ENCODE measurements around the gene TAS2R42. TPM values are rescaled to one million over a fixed set of nuclear protein-coding genes. Genes with fewer than 3 reads are reported as not detected.

Gene TAS2R42
- polyA plus RNA-seq, 2 of the 4 experiments (the other 2 are of a cell fraction) = not detected

- WGBS (ENCODE audit: missing lambda C conversion rate) = 41% methylated on average over 2 of the region's 2 CpGs
- ATAC-seq (no peak), DNase-seq (ENCODE audit: low read depth in 1 of 2, low spot score in 1 of 2) (no peak), FAIRE-seq (no peak)
- TF ChIP-seq E2F6 (IDR thresholded peaks at IDR 0.05; ENCODE audit: borderline replicate concordance, low read depth) = no peak
- TF ChIP-seq RCOR1 (IDR thresholded peaks at IDR 0.05; ENCODE audit: low read depth, low read length) = no peak
- no peak for TF ChIP-seq SREBF2 (IDR thresholded peaks at IDR 0.05)
- no peak for TF ChIP-seq RFX5 (IDR thresholded peaks at IDR 0.05)
- no peak for TF ChIP-seq CBX8 (IDR thresholded peaks at IDR 0.05)
- no peak for TF ChIP-seq KDM5A (IDR thresholded peaks at IDR 0.05)
- TF ChIP-seq FOSL2 (IDR thresholded peaks at IDR 0.05) = no peak
- TF ChIP-seq FOSL2 (CRISPR knock-in tag; IDR thresholded peaks at IDR 0.05) = no peak
- TF ChIP-seq RNF2 (IDR thresholded peaks at IDR 0.05; ENCODE audit: borderline replicate concordance, low read depth) = no peak
- no peak for TF ChIP-seq HEYL (CRISPR knock-in tag; IDR thresholded peaks at IDR 0.05)
- TF ChIP-seq CEBPB (IDR thresholded peaks at IDR 0.05) = no peak
- TF ChIP-seq ZNF302 (CRISPR knock-in tag; IDR thresholded peaks at IDR 0.05) = no peak
- no peak for TF ChIP-seq CTCF (IDR thresholded peaks at IDR 0.05)
- TF ChIP-seq EHMT2 (IDR thresholded peaks at IDR 0.05; ENCODE audit: low read depth) = no peak
- H3K9me3 ChIP-seq = no peaks in the 10 kb centered on the region
- no peak overlapping the region for H3K4me2 ChIP-seq
- ChIA-PET CTCF (no interaction called here), POLR2A (interaction anchor here (3.0 kb wide), 1 partner anchor 28 kb away, joined by 9 read pairs; the partner anchor contains the start of gene SMIM10L1)
- no peaks in the 10 kb centered on the region for H3K4me1 ChIP-seq
- no peak overlapping the region for H3K27ac ChIP-seq
- H3K4me3 ChIP-seq = no peak overlapping the region
Observed at GRCh38 chr12:11143352-11143751, 43.4 kb downstream of the TAS2R42 start.

DNA sequence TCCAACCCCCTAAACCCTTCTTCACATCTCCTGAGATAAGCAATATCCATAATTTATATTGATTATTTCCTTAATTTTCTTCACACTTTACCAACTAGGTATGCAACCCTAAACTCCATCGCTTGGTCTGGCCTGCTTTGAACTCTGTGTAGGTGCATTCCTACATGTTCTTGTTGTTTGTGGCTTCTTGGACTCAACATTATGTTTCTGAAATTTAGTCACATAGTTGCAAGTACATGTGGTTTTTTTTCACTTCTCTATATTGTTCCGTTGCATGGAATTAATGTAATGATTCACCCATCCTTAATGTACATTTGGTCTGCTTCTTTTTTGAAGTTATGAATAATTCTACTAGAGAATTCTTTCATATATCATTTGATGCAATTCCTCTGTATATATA, 50.7 kb downstream of the TAS2R42 start:
- ATAC-seq (no peak), FAIRE-seq (no peak), DNase-seq (ENCODE audit: low read depth in 1 of 2, low spot score in 1 of 2) (no peak)
- TF ChIP-seq TFCP2L1 (CRISPR knock-in tag; IDR thresholded peaks at IDR 0.05) (no peak), JUN (IDR thresholded peaks at IDR 0.05) (no peak), RCOR1 (IDR thresholded peaks at IDR 0.05; ENCODE audit: low read depth, low read length) (no peak), POLR2AphosphoS2 (conservative IDR thresholded peaks at IDR 0.05; ENCODE audit: low read length) (no peak), FOXS1 (CRISPR knock-in tag; IDR thresholded peaks at IDR 0.05) (no peak), RFX5 (IDR thresholded peaks at IDR 0.05) (no peak), CHD4 (IDR thresholded peaks at IDR 0.05; ENCODE audit: borderline replicate concordance) (no peak), MYC (IDR thresholded peaks at IDR 0.05; ENCODE audit: borderline replicate concordance, low read length) (no peak)
- TF ChIP-seq, protein P1, sequence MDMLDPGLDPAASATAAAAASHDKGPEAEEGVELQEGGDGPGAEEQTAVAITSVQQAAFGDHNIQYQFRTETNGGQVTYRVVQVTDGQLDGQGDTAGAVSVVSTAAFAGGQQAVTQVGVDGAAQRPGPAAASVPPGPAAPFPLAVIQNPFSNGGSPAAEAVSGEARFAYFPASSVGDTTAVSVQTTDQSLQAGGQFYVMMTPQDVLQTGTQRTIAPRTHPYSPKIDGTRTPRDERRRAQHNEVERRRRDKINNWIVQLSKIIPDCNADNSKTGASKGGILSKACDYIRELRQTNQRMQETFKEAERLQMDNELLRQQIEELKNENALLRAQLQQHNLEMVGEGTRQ (IDR thresholded peaks at IDR 0.05) = no peak
- Histone ChIP-seq H3K4me1 (no peaks in the 10 kb centered on the region), H3K27ac (no peak overlapping the region), H3K9me3 (no peaks in the 10 kb centered on the region), H3K4me2 (no peak overlapping the region), H3K4me3 (no peak overlapping the region)
- ChIA-PET POLR2A (no interaction called here), CTCF (no interaction called here)
- 52% methylated on average over 2 of the region's 2 CpGs for WGBS (ENCODE audit: missing lambda C conversion rate)

Other genes with a start within 250 kb of the TAS2R42 start
- gene TAS2R14, start 247.7 kb downstream of the TAS2R42 start, polyA plus RNA-seq (2011; rRNA removed) = 3.1 and 4.1 TPM in 2 replicates
- 0.70 to 0.94 TPM (median 0.80 TPM) in 3 replicates for gene TAS2R14, start 247.7 kb downstream of the TAS2R42 start, polyA plus RNA-seq (2017; fragmentation: RNase III; extraction: RNeasy Plus Mini Kit Qiagen cat#74134 plus additional on column Dnase treatment)
- gene TAS2R50, start 200.0 kb downstream of the TAS2R42 start, polyA plus RNA-seq (2011; rRNA removed) = 0.25 and 0.27 TPM in 2 replicates
- gene TAS2R50, start 200.0 kb downstream of the TAS2R42 start, polyA plus RNA-seq (2017; fragmentation: RNase III; extraction: RNeasy Plus Mini Kit Qiagen cat#74134 plus additional on column Dnase treatment) = not detected in 3 replicates
- gene TAS2R20, start 188.6 kb downstream of the TAS2R42 start, polyA plus RNA-seq (2011; rRNA removed) = 0.89 and 1.4 TPM in 2 replicates
- 0.15 to 0.21 TPM (median 0.15 TPM) in 3 replicates for gene TAS2R20, start 188.6 kb downstream of the TAS2R42 start, polyA plus RNA-seq (2017; fragmentation: RNase III; extraction: RNeasy Plus Mini Kit Qiagen cat#74134 plus additional on column Dnase treatment)
- gene TAS2R19, start 164.3 kb downstream of the TAS2R42 start, polyA plus RNA-seq (2011; rRNA removed) = 0.90 and 1.1 TPM in 2 replicates
- 0.09 to 0.19 TPM (median 0.13 TPM) in 3 replicates for gene TAS2R19, start 164.3 kb downstream of the TAS2R42 start, polyA plus RNA-seq (2017; fragmentation: RNase III; extraction: RNeasy Plus Mini Kit Qiagen cat#74134 plus additional on column Dnase treatment)
- 0.73 and 1.1 TPM in 2 replicates for gene TAS2R31, start 155.5 kb downstream of the TAS2R42 start, polyA plus RNA-seq (2011; rRNA removed)
- gene TAS2R31, start 155.5 kb downstream of the TAS2R42 start, polyA plus RNA-seq (2017; fragmentation: RNase III; extraction: RNeasy Plus Mini Kit Qiagen cat#74134 plus additional on column Dnase treatment) = 0.17 to 0.30 TPM (median 0.28 TPM) in 3 replicates
- 0.32 and 0.48 TPM in 2 replicates for gene TAS2R46, start 124.6 kb downstream of the TAS2R42 start, polyA plus RNA-seq (2011; rRNA removed)
- gene TAS2R46, start 124.6 kb downstream of the TAS2R42 start, polyA plus RNA-seq (2017; fragmentation: RNase III; extraction: RNeasy Plus Mini Kit Qiagen cat#74134 plus additional on column Dnase treatment) = 0.10 to 0.11 TPM in 2 of 3 replicates, not detected in the other
- not detected in 2 replicates for gene TAS2R43, start 94.6 kb downstream of the TAS2R42 start, polyA plus RNA-seq (2011; rRNA removed)
- not detected in 3 replicates for gene TAS2R43, start 94.6 kb downstream of the TAS2R42 start, polyA plus RNA-seq (2017; fragmentation: RNase III; extraction: RNeasy Plus Mini Kit Qiagen cat#74134 plus additional on column Dnase treatment)
- gene TAS2R30, start 52.3 kb downstream of the TAS2R42 start, polyA plus RNA-seq (2011; rRNA removed) = 0.26 and 0.69 TPM in 2 replicates
- gene TAS2R30, start 52.3 kb downstream of the TAS2R42 start, polyA plus RNA-seq (2017; fragmentation: RNase III; extraction: RNeasy Plus Mini Kit Qiagen cat#74134 plus additional on column Dnase treatment) = 0.11 TPM in 1 of 3 replicates, not detected in the others
- gene SMIM10L1, start 15.7 kb downstream of the TAS2R42 start, polyA plus RNA-seq (2011; rRNA removed) = 4.6 and 6.2 TPM in 2 replicates
- 8.3 to 8.4 TPM (median 8.3 TPM) in 3 replicates for gene SMIM10L1, start 15.7 kb downstream of the TAS2R42 start, polyA plus RNA-seq (2017; fragmentation: RNase III; extraction: RNeasy Plus Mini Kit Qiagen cat#74134 plus additional on column Dnase treatment)
- not detected in 2 replicates for gene PRB3, start 82.8 kb upstream of the TAS2R42 start, polyA plus RNA-seq (2011; rRNA removed)
- gene PRB3, start 82.8 kb upstream of the TAS2R42 start, polyA plus RNA-seq (2017; fragmentation: RNase III; extraction: RNeasy Plus Mini Kit Qiagen cat#74134 plus additional on column Dnase treatment) = not detected in 3 replicates
- gene PRB4, start 123.5 kb upstream of the TAS2R42 start, polyA plus RNA-seq (2011; rRNA removed) = not detected in 2 replicates
- not detected in 3 replicates for gene PRB4, start 123.5 kb upstream of the TAS2R42 start, polyA plus RNA-seq (2017; fragmentation: RNase III; extraction: RNeasy Plus Mini Kit Qiagen cat#74134 plus additional on column Dnase treatment)
- gene PRB2, start 208.6 kb upstream of the TAS2R42 start, polyA plus RNA-seq (2011; rRNA removed) = not detected in 2 replicates
- gene PRB2, start 208.6 kb upstream of the TAS2R42 start, polyA plus RNA-seq (2017; fragmentation: RNase III; extraction: RNeasy Plus Mini Kit Qiagen cat#74134 plus additional on column Dnase treatment) = not detected in 3 replicates

All from A549 (cell line).